T-helper 2 cell treated with Interferon-gamma antibody and Interleukin-4, amounts not matched to agents 5 μg/mL and 100 μg/mL, for 36 hours (primary cell): ENCODE measurements around the gene GPANK1.

ENCODE experiments used
- DNase-seq: peaks from one replicate; pipeline ENCODE4 v3.0.0; 2021; ENCODE audit warnings: low spot score
- H3K27ac Mint-ChIP-seq: one replicate; pipeline ENCODE4 v1.8.0; 2021; ENCODE audit warnings: mild to moderate bottlenecking, mixed read lengths
- H3K27me3 Mint-ChIP-seq: one replicate; pipeline ENCODE4 v1.8.0; 2021; ENCODE audit warnings: low read depth, mixed read lengths
- H3K36me3 Mint-ChIP-seq: one replicate; pipeline ENCODE4 v1.8.0; 2021; ENCODE audit warnings: low read depth, mixed read lengths
- H3K4me1 Mint-ChIP-seq: one replicate; pipeline ENCODE4 v1.8.0; 2021; ENCODE audit warnings: low read depth, mixed read lengths
- H3K4me3 Mint-ChIP-seq: one replicate; pipeline ENCODE4 v1.8.0; 2022; ENCODE audit warnings: mild to moderate bottlenecking, moderate library complexity, mixed read lengths
- H3K9me3 Mint-ChIP-seq: one replicate; pipeline ENCODE4 v1.8.0; 2021; ENCODE audit warnings: mixed read lengths

The GPANK1 gene

GRCh38 chr6:31631681-31632278, 33.0 kb downstream of the GPANK1 start:
- Mint-ChIP-seq H3K4me3 (no peak overlapping the region), H3K36me3 (peaks cover 73% of the 10 kb centered on the region), H3K27ac (peak overlapping the region; percentile 57), H3K4me1 (peaks cover 4% of the 10 kb centered on the region), H3K9me3 (no peaks in the 10 kb centered on the region), H3K27me3 (no peaks in the 10 kb centered on the region)
- DNase-seq = no peak

GRCh38 chr6:31631209-31631608, 33.6 kb downstream of the GPANK1 start:
- no peak overlapping the region for H3K27ac Mint-ChIP-seq

GRCh38 chr6:31630177-31630934, 34.4 kb downstream of the GPANK1 start:
- Mint-ChIP-seq H3K36me3 (peaks cover 74% of the 10 kb centered on the region), H3K4me1 (peaks cover 5% of the 10 kb centered on the region)
- no peak for DNase-seq

More at GRCh38 chr6:31631209-31631608, 33.6 kb downstream of the GPANK1 start:
- Mint-ChIP-seq H3K36me3 (peaks cover 73% of the 10 kb centered on the region), H3K4me1 (peaks cover 4% of the 10 kb centered on the region), H3K27me3 (no peaks in the 10 kb centered on the region), H3K9me3 (no peaks in the 10 kb centered on the region), H3K4me3 (no peak overlapping the region)
- no peak for DNase-seq

GRCh38 chr6:31629014-31629413, 35.8 kb downstream of the GPANK1 start:
- Mint-ChIP-seq H3K27ac (no peak overlapping the region), H3K9me3 (no peaks in the 10 kb centered on the region), H3K36me3 (peaks cover 76% of the 10 kb centered on the region), H3K4me3 (no peak overlapping the region), H3K4me1 (peaks cover 5% of the 10 kb centered on the region), H3K27me3 (no peaks in the 10 kb centered on the region)
- DNase-seq = no peak

More at GRCh38 chr6:31630177-31630934, 34.4 kb downstream of the GPANK1 start:
- Mint-ChIP-seq H3K27ac (no peak overlapping the region), H3K27me3 (no peaks in the 10 kb centered on the region), H3K9me3 (no peaks in the 10 kb centered on the region), H3K4me3 (no peak overlapping the region)

GRCh38 chr6:31627690-31628287, 37.0 kb downstream of the GPANK1 start:
- H3K36me3 Mint-ChIP-seq = peaks cover 79% of the 10 kb centered on the region
- DNase-seq = no peak
- no peaks in the 10 kb centered on the region for H3K9me3 Mint-ChIP-seq
- H3K4me3 Mint-ChIP-seq = no peak overlapping the region
- H3K27me3 Mint-ChIP-seq = no peaks in the 10 kb centered on the region
- H3K27ac Mint-ChIP-seq = no peak overlapping the region
- H3K4me1 Mint-ChIP-seq = peaks cover 10% of the 10 kb centered on the region

GRCh38 chr6:31626952-31627351, 37.8 kb downstream of the GPANK1 start:
- H3K27me3 Mint-ChIP-seq = no peaks in the 10 kb centered on the region
- H3K4me3 Mint-ChIP-seq = no peak overlapping the region
- no peak for DNase-seq
- H3K4me1 Mint-ChIP-seq = peaks cover 18% of the 10 kb centered on the region
- H3K9me3 Mint-ChIP-seq = no peaks in the 10 kb centered on the region
- peaks cover 84% of the 10 kb centered on the region for H3K36me3 Mint-ChIP-seq
- peak overlapping the region; percentile 22 for H3K27ac Mint-ChIP-seq

- Mint-ChIP-seq H3K27me3 (no peaks in the 10 kb centered on the region), H3K36me3 (peaks cover 68% of the 10 kb centered on the region), H3K4me1 (peaks cover 26% of the 10 kb centered on the region), H3K9me3 (no peaks in the 10 kb centered on the region), H3K27ac (no peak overlapping the region), H3K4me3 (no peak overlapping the region)
- DNase-seq = no peak
Observed at GRCh38 chr6:31624070-31624469, 40.7 kb downstream of the GPANK1 start.

- no peaks in the 10 kb centered on the region for H3K27me3 Mint-ChIP-seq
Observed at GRCh38 chr6:31622684-31623091, 42.1 kb downstream of the GPANK1 start.

GRCh38 chr6:31621991-31622390, 42.8 kb downstream of the GPANK1 start:
- Mint-ChIP-seq H3K27ac (peak overlapping the region; percentile 93), H3K27me3 (no peaks in the 10 kb centered on the region), H3K36me3 (peaks cover 53% of the 10 kb centered on the region), H3K9me3 (no peaks in the 10 kb centered on the region), H3K4me3 (peak overlapping the region; percentile 90), H3K4me1 (peaks cover 28% of the 10 kb centered on the region)
- no peak for DNase-seq

More at GRCh38 chr6:31622684-31623091, 42.1 kb downstream of the GPANK1 start:
- Mint-ChIP-seq H3K4me3 (peak overlapping the region; percentile 90), H3K9me3 (no peaks in the 10 kb centered on the region), H3K36me3 (peaks cover 58% of the 10 kb centered on the region), H3K4me1 (peaks cover 29% of the 10 kb centered on the region), H3K27ac (peak overlapping the region; percentile 24)
- DNase-seq = no peak

- peak overlapping the region; percentile 93 for H3K27ac Mint-ChIP-seq
- no peak for DNase-seq
- H3K4me3 Mint-ChIP-seq = peak overlapping the region; percentile 90
- no peaks in the 10 kb centered on the region for H3K27me3 Mint-ChIP-seq
- no peaks in the 10 kb centered on the region for H3K9me3 Mint-ChIP-seq
- peaks cover 33% of the 10 kb centered on the region for H3K4me1 Mint-ChIP-seq
- peaks cover 53% of the 10 kb centered on the region for H3K36me3 Mint-ChIP-seq
Observed at GRCh38 chr6:31621320-31621939, 43.4 kb downstream of the GPANK1 start.

- H3K27ac Mint-ChIP-seq = peak within 1 kb of the TSS; percentile 99
Observed at GRCh38 chr6:31620586-31621319, 44.0 kb downstream of the GPANK1 start, which contains the start of gene PRRC2A. PRRC2A (plus strand) TSS chr6:31620715; CDS start chr6:31622790, 2,075 bp downstream.

GRCh38 chr6:31619805-31620585, 44.8 kb downstream of the GPANK1 start:
- peaks cover 44% of the 10 kb centered on the region for H3K4me1 Mint-ChIP-seq
- H3K9me3 Mint-ChIP-seq = no peaks in the 10 kb centered on the region
- peak overlapping the region; percentile 86 for H3K4me3 Mint-ChIP-seq
- no peaks in the 10 kb centered on the region for H3K27me3 Mint-ChIP-seq
- peaks cover 41% of the 10 kb centered on the region for H3K36me3 Mint-ChIP-seq
- peak overlapping the region; percentile 99 for H3K27ac Mint-ChIP-seq
- peak; percentile 98 for DNase-seq

More at GRCh38 chr6:31620586-31621319, 44.0 kb downstream of the GPANK1 start, which contains the start of gene PRRC2A:
- Mint-ChIP-seq H3K36me3 (peaks cover 47% of the 10 kb centered on the region), H3K4me1 (peaks cover 38% of the 10 kb centered on the region), H3K4me3 (peak within 1 kb of the TSS; percentile 90), H3K27me3 (no peaks in the 10 kb centered on the region), H3K9me3 (no peaks in the 10 kb centered on the region)
- no peak for DNase-seq
